EH (cell line): ENCODE measurements around the gene FETUB.
A peak's percentile ranks its signal among the peaks of the same experiment; 100 is the strongest.

Source experiments
- DNase-seq: peaks from one replicate; pipeline ENCODE4 v3.0.0-alpha.2; 2015; ENCODE audit warnings: low read depth

Gene FETUB

GRCh38 chr3:186639778-186640472 lies at the start of gene FETUB:
TSS of gene FETUB (plus strand) at chr3:186640399. CDS start at chr3:186640461, 62 bp downstream.
- no peak for DNase-seq

GRCh38 chr3:186590580-186591295 lies 49.5 kb upstream of the FETUB start:
- DNase-seq = no peak

- no peak for DNase-seq
Observed at GRCh38 chr3:186592682-186593081, 47.5 kb upstream of the FETUB start.

- no peak for DNase-seq
Observed at GRCh38 chr3:186593862-186594261, 46.3 kb upstream of the FETUB start.

GRCh38 chr3:186594591-186595113 lies 45.5 kb upstream of the FETUB start:
- no peak for DNase-seq

- peak; percentile 13 for DNase-seq
Observed at GRCh38 chr3:186596568-186597287, 43.5 kb upstream of the FETUB start.

- peak; percentile 37 for DNase-seq
Observed at GRCh38 chr3:186598108-186598784, 42.0 kb upstream of the FETUB start.

GRCh38 chr3:186598794-186599141 lies 41.4 kb upstream of the FETUB start:
- no peak for DNase-seq

GRCh38 chr3:186599142-186599784 lies 40.9 kb upstream of the FETUB start:
- no peak for DNase-seq

- DNase-seq = no peak
Observed at GRCh38 chr3:186599785-186600166, 40.4 kb upstream of the FETUB start.

- DNase-seq = no peak
Observed at GRCh38 chr3:186600896-186601295, 39.3 kb upstream of the FETUB start.

- DNase-seq = no peak
Observed at GRCh38 chr3:186603159-186603558, 37.0 kb upstream of the FETUB start.

- no peak for DNase-seq
Observed at GRCh38 chr3:186605078-186605477, 35.1 kb upstream of the FETUB start.

GRCh38 chr3:186605561-186606545 lies 34.3 kb upstream of the FETUB start:
- DNase-seq = no peak

GRCh38 chr3:186608624-186609215 lies 31.5 kb upstream of the FETUB start:
- no peak for DNase-seq

GRCh38 chr3:186609247-186609868 lies 30.8 kb upstream of the FETUB start:
- DNase-seq = peak; percentile 25

GRCh38 chr3:186612065-186612464 lies 28.1 kb upstream of the FETUB start:
- no peak for DNase-seq

GRCh38 chr3:186612721-186613636 lies 27.2 kb upstream of the FETUB start, which contains the start of gene AHSG:
TSS of gene AHSG (plus strand) at chr3:186613060. CDS start at chr3:186613142, 82 bp downstream.
- no peak for DNase-seq
